HEK293 (cell line): ENCODE data around the gene SMIM20.

ENCODE experiments used
- ATF2 ChIP-seq: fragments of 450-650 bp; formaldehyde crosslinking; IDR thresholded peaks from 2 replicates; pipeline ENCODE4 v1.5.1; 2016; ENCODE audit warnings: missing biosample characterization, missing genetic modification characterization, low read depth
- ZBTB49 ChIP-seq: fragments of 450-650 bp; formaldehyde crosslinking; IDR thresholded peaks from 2 replicates; pipeline ENCODE4 v1.5.1; 2016; ENCODE audit warnings: missing biosample characterization, missing genetic modification characterization, low read depth

- TF ChIP-seq ZBTB49 (tag by site-specific recombination) (no peak), ATF2 (no peak)
Measured at GRCh38 chr4:25951390-25951952, 37.5 kb downstream of the SMIM20 start.
